Measurements from ENCODE around the gene ACADVL. TPM values are rescaled to one million over a fixed set of nuclear protein-coding genes. Genes with fewer than 3 reads are reported as not detected.

The ACADVL gene
- polyA plus RNA-seq, 1 of the 3 experiments (the other 2 are of a cell fraction) = 635 TPM

GRCh38 chr17:7225711-7226331 is 6.1 kb downstream of the ACADVL start:
- WGBS (ENCODE audit: low lambda C conversion rate) = 86% methylated on average over 8 of the region's 21 CpGs
- H3K9ac ChIP-seq = no peak overlapping the region
- H3K36me3 ChIP-seq (replicated peaks in 1 of 2; ENCODE audit: control insufficient read depth in 1 of 2, insufficient read depth in 2 of 2, low read length in 1 of 2) = peaks cover 48 to 84% of the 10 kb centered on the region in 2 experiments
- ChIA-PET CTCF (interaction anchor here (0.6 to 2.3 kb wide), 2 partner anchors 71 to 96 kb away, joined by 3 to 8 read pairs; no protein-coding TSS in a partner anchor), POLR2A (interaction anchor here (1.0 to 1.4 kb wide), 2 partner anchors 8 to 180 kb away, joined by 3 read pairs; partner anchors contain the start of gene DVL2)
- no peak overlapping the region for H3K4me2 ChIP-seq
- TF ChIP-seq NFIC (IDR thresholded peaks at IDR 0.05; ENCODE audit: borderline replicate concordance) = no peak
- no peak for TF ChIP-seq FOXM1 (IDR thresholded peaks at IDR 0.05; ENCODE audit: low read depth)
- no peak for TF ChIP-seq IRF3 (IDR thresholded peaks at IDR 0.05; ENCODE audit: low read depth, low read length)
- TF ChIP-seq CHD2 (IDR thresholded peaks at IDR 0.05; ENCODE audit: low read length, partially characterized antibody) = no peak
- no peak for TF ChIP-seq SMC3 (IDR thresholded peaks at IDR 0.05; ENCODE audit: low read depth, low read length)
- TF ChIP-seq MXI1 (IDR thresholded peaks at IDR 0.05; ENCODE audit: low read depth, low read length) = no peak
- no peak for TF ChIP-seq TCF12 (IDR thresholded peaks at IDR 0.05)
- TF ChIP-seq ZBTB33 (IDR thresholded peaks at IDR 0.05; ENCODE audit: borderline replicate concordance, low read depth) = no peak
- TF ChIP-seq USF2 (IDR thresholded peaks at IDR 0.05; ENCODE audit: borderline replicate concordance, low read depth, low read length) = no peak
- no peak for TF ChIP-seq GATA2 (CRISPR knock-in tag; IDR thresholded peaks at IDR 0.05)
- TF ChIP-seq USF1 (IDR thresholded peaks at IDR 0.05; ENCODE audit: borderline replicate concordance, low read depth) = no peak
- TF ChIP-seq JUND (IDR thresholded peaks at IDR 0.05) = no peak
- TF ChIP-seq YY1 (IDR thresholded peaks at IDR 0.05; ENCODE audit: low read depth) = no peak
- TF ChIP-seq TEAD4 (IDR thresholded peaks at IDR 0.05; ENCODE audit: borderline replicate concordance, insufficient read depth) = no peak
- TF ChIP-seq POLR2AphosphoS5 (IDR thresholded peaks at IDR 0.05; ENCODE audit: low read depth, low read length) = no peak
- TF ChIP-seq EP300 (IDR thresholded peaks at IDR 0.05; ENCODE audit: borderline replicate concordance in 1 of 2, low read depth in 1 of 2, low read length in 1 of 2) = no peak
- no peak for TF ChIP-seq GABPA (IDR thresholded peaks at IDR 0.05; ENCODE audit: low read depth)
- no peak for TF ChIP-seq MEF2A (IDR thresholded peaks at IDR 0.05; ENCODE audit: borderline replicate concordance, low read depth)
- H3K79me2 ChIP-seq (ENCODE audit: insufficient read depth) = peaks cover 26% of the 10 kb centered on the region
- no peaks in the 10 kb centered on the region for H3K9me3 ChIP-seq
- H3K9me2 ChIP-seq = no peaks in the 10 kb centered on the region
- peaks cover 0 to 13% of the 10 kb centered on the region in 2 experiments; a peak in 2 of 4 replicates for H3K4me1 ChIP-seq (ENCODE audit: control insufficient read depth in 1 of 2, insufficient read depth in 2 of 2, low read depth in 1 of 2, low read length in 1 of 2)
- peaks cover 25% of the 10 kb centered on the region for H3F3A ChIP-seq (replicated peaks; ENCODE audit: insufficient read depth)
- no peaks in the 10 kb centered on the region for H3K27me3 ChIP-seq (ENCODE audit: insufficient read depth)
- H3K4me3 ChIP-seq (ENCODE audit: low read depth in 2 of 2, low read length in 1 of 2) = no peak overlapping the region
- H4K20me1 ChIP-seq (ENCODE audit: insufficient read depth) = peaks cover 13% of the 10 kb centered on the region
- H2AFZ ChIP-seq (ENCODE audit: low read depth) = no peak overlapping the region
- DNase-seq = no peak
- H3K27ac ChIP-seq (ENCODE audit: low read depth in 2 of 2, low read length in 1 of 2) = peak overlapping the region in 1 of 2 experiments; percentile 17; a peak in 1 of 4 replicates
